Measurements from ENCODE around the gene SUN3.
"Not testable (repeated sequence)": the region's sequence is repeated elsewhere in the genome, so short reads cannot be mapped to it uniquely, and the experiment has no call there.

The SUN3 gene

GRCh38 chr7:47945261-47946015 lies 83.5 kb downstream of the SUN3 start:
- DNase-seq (ENCODE audit: low read depth in 2 of 2) = peak; percentile 39 to 56

- DNase-seq (ENCODE audit: low read depth in 2 of 2) = no peak
Observed at GRCh38 chr7:47944536-47945260, 84.2 kb downstream of the SUN3 start.

GRCh38 chr7:47943676-47944474 lies 85.0 kb downstream of the SUN3 start:
- no peak for DNase-seq (ENCODE audit: low read depth in 2 of 2)

- DNase-seq (ENCODE audit: low read depth in 2 of 2) = not testable (repeated sequence)
Observed at GRCh38 chr7:47942651-47943050, 86.3 kb downstream of the SUN3 start.

GRCh38 chr7:47942132-47942531 lies 86.8 kb downstream of the SUN3 start:
- no peak for DNase-seq (ENCODE audit: low read depth in 2 of 2)

GRCh38 chr7:47941136-47941844 lies 87.6 kb downstream of the SUN3 start:
- no peak for DNase-seq (ENCODE audit: low read depth in 2 of 2)

GRCh38 chr7:47940088-47941013 lies 88.6 kb downstream of the SUN3 start:
- no peak for DNase-seq (ENCODE audit: low read depth in 2 of 2)

- DNase-seq (ENCODE audit: low read depth in 2 of 2) = no peak
Observed at GRCh38 chr7:47939425-47940036, 89.4 kb downstream of the SUN3 start.

- DNase-seq (ENCODE audit: low read depth in 2 of 2) = no peak
Observed at GRCh38 chr7:47938574-47939165, 90.2 kb downstream of the SUN3 start.

- DNase-seq (ENCODE audit: low read depth in 2 of 2) = no peak
Observed at GRCh38 chr7:47937711-47938573, 91.0 kb downstream of the SUN3 start.
